Smooth muscle cell (in vitro differentiated cells): ENCODE results near the gene LRRC15. TPM values are rescaled to one million over a fixed set of nuclear protein-coding genes. Genes with fewer than 3 reads are reported as not detected.

ENCODE experiments used
- DNase-seq: peaks from one replicate; lab custom pipeline; 2025; ENCODE audit not compliant: unreplicated experiment; lab: John Stamatoyannopoulos, UW
- H2AFZ ChIP-seq: fragments of 200-600 bp; sonication (generic); 2 replicates; pipeline ENCODE4 v1.6.0; 2016; ENCODE audit warnings: antibody characterized with exemption, low read depth, mild to moderate bottlenecking
- H3F3A ChIP-seq: fragments of 200-600 bp; sonication (generic); 2 replicates; pipeline ENCODE4 v1.6.0; 2017; ENCODE audit warnings: antibody characterized with exemption, low read depth
- H3K27ac ChIP-seq: fragments of 200-600 bp; sonication (generic); 2 replicates; pipeline ENCODE4 v1.5.1; 2016; ENCODE audit warnings: low read depth, mild to moderate bottlenecking
- H3K27me3 ChIP-seq: fragments of 200-600 bp; sonication (generic); 2 replicates; pipeline ENCODE4 v1.6.1; 2016; ENCODE audit warnings: low read depth, mild to moderate bottlenecking
- H3K36me3 ChIP-seq: fragments of 200-600 bp; sonication (generic); 2 replicates; pipeline ENCODE4 v1.5.1; 2016; ENCODE audit warnings: low read depth
- H3K4me1 ChIP-seq: fragments of 200-600 bp; sonication (generic); 2 replicates; pipeline ENCODE4 v1.5.1; 2016; ENCODE audit warnings: low read depth
- H3K4me2 ChIP-seq: fragments of 200-600 bp; sonication (generic); 2 replicates; pipeline ENCODE4 v1.6.0; 2016; ENCODE audit warnings: mild to moderate bottlenecking
- H3K4me3 ChIP-seq: fragments of 200-600 bp; sonication (generic); 2 replicates; pipeline ENCODE4 v1.5.1; 2016; ENCODE audit warnings: mild to moderate bottlenecking
- H3K79me2 ChIP-seq: fragments of 200-600 bp; sonication (generic); 2 replicates; pipeline ENCODE4 v1.6.0; 2016; ENCODE audit warnings: low read depth, mild to moderate bottlenecking
- H3K9ac ChIP-seq: fragments of 200-600 bp; sonication (generic); 2 replicates; pipeline ENCODE4 v1.6.0; 2016; ENCODE audit warnings: low read depth
- H3K9me3 ChIP-seq: fragments of 200-600 bp; sonication (generic); replicated peaks from 2 replicates; pipeline ENCODE4 v1.5.1; 2016; ENCODE audit warnings: low read depth
- H4K20me1 ChIP-seq: fragments of 200-600 bp; sonication (generic); 2 replicates; pipeline ENCODE4 v1.6.0; 2016; ENCODE audit warnings: low read depth
- WGBS: methylation state at CpG from one replicate; pipeline ENCODE4 v1.1.7; 2016; ENCODE audit warnings: low lambda C conversion rate; 5-methylcytosine and 5-hydroxymethylcytosine counted together
- polyA plus RNA-seq: library from polyadenylated mRNA; unstranded; fragments of >200 nt; fragmentation: Nextera tagmentation; extraction: Ambion mirVana; gene quantifications from 2 replicates; pipeline ENCODE4 v1.2.1, GENCODE V29; 2016
- total RNA-seq: library from RNA; depleted of rRNA; stranded (reverse); fragments of >200 nt; gene quantifications from 2 replicates; pipeline ENCODE4 v1.2.3, GENCODE V29; 2014
- TF ChIP-seq, protein P1 (sequence below): fragments of 200-600 bp; sonication (generic); IDR thresholded peaks from 2 replicates; pipeline ENCODE4 v1.5.1; 2017; ENCODE audit warnings: borderline replicate concordance, mild to moderate bottlenecking, antibody characterized with exemption; ENCODE audit not compliant: insufficient read depth, poor library complexity, severe bottlenecking

The LRRC15 gene
- total and polyA plus RNA-seq, 2 experiments from 2014 or later, result 4.7 to 4.9 TPM

DNA sequence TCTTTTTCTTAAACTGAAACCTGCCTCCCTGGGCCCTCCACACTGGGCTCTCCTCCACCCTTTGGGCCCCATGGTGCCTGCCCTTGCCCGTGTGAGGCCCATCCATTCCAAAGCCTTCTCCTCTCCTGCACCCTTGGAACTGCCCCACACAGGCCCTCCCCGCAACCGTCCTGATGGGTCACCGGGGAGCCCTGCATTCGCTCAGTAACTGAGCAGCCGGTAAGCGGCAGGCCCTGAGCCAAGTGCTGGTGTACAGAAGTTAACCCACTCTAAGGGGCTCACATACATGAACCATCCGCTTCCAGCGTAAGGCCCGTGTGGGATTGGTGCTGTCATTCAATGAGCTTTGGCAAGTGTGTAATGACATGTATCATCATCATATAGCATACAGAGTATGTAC is 5.4 kb upstream of the LRRC15 start:
- no peaks in the 10 kb centered on the region for H3K79me2 ChIP-seq
- no peaks in the 10 kb centered on the region for H3K27me3 ChIP-seq
- H3K4me2 ChIP-seq, result no peak overlapping the region
- peaks cover 8% of the 10 kb centered on the region for H3K4me1 ChIP-seq
- no peak overlapping the region for H2AFZ ChIP-seq
- TF ChIP-seq, protein P1, sequence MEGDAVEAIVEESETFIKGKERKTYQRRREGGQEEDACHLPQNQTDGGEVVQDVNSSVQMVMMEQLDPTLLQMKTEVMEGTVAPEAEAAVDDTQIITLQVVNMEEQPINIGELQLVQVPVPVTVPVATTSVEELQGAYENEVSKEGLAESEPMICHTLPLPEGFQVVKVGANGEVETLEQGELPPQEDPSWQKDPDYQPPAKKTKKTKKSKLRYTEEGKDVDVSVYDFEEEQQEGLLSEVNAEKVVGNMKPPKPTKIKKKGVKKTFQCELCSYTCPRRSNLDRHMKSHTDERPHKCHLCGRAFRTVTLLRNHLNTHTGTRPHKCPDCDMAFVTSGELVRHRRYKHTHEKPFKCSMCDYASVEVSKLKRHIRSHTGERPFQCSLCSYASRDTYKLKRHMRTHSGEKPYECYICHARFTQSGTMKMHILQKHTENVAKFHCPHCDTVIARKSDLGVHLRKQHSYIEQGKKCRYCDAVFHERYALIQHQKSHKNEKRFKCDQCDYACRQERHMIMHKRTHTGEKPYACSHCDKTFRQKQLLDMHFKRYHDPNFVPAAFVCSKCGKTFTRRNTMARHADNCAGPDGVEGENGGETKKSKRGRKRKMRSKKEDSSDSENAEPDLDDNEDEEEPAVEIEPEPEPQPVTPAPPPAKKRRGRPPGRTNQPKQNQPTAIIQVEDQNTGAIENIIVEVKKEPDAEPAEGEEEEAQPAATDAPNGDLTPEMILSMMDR, result no peak
- DNase-seq, result no peak
- H3K4me3 ChIP-seq, result no peak overlapping the region
- no peak overlapping the region for H3K27ac ChIP-seq
- H3F3A ChIP-seq, result no peaks in the 10 kb centered on the region
- H3K9ac ChIP-seq, result no peak overlapping the region
- H3K36me3 ChIP-seq, result no peaks in the 10 kb centered on the region
- 92% methylated on average over 10 of the region's 10 CpGs for WGBS
- no peaks in the 10 kb centered on the region for H3K9me3 ChIP-seq
- no peaks in the 10 kb centered on the region for H4K20me1 ChIP-seq

DNA sequence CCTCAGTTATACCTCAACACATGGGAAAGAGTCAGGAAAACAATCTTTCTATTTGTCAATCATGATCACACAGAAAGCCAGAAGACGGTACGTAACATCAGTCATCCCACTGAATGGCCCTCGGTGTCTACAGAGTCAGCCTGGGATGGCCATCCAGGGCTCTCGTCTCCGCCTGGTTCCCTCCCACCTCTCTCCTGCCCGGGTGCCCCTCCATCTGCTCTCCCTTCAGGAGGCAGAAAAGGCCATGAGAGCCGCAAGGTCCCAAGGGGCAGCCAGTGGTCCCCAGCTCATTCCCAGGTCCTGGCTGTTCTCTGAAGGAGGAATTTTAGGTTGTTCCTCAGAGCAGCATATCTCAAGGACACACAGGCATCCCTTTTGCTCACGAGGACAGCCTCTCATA is 4.4 kb upstream of the LRRC15 start:
- no peaks in the 10 kb centered on the region for H3F3A ChIP-seq
- H4K20me1 ChIP-seq, result no peaks in the 10 kb centered on the region
- no peaks in the 10 kb centered on the region for H3K79me2 ChIP-seq
- no peak for DNase-seq
- no peaks in the 10 kb centered on the region for H3K36me3 ChIP-seq
- no peak overlapping the region for H3K27ac ChIP-seq
- no peak overlapping the region for H2AFZ ChIP-seq
- H3K4me3 ChIP-seq, result no peak overlapping the region
- TF ChIP-seq, protein P1, result no peak
- H3K9ac ChIP-seq, result no peak overlapping the region
- 88% methylated on average over 8 of the region's 8 CpGs for WGBS
- peaks cover 18% of the 10 kb centered on the region for H3K4me1 ChIP-seq
- H3K9me3 ChIP-seq, result no peaks in the 10 kb centered on the region
- no peaks in the 10 kb centered on the region for H3K27me3 ChIP-seq
- H3K4me2 ChIP-seq, result no peak overlapping the region

DNA sequence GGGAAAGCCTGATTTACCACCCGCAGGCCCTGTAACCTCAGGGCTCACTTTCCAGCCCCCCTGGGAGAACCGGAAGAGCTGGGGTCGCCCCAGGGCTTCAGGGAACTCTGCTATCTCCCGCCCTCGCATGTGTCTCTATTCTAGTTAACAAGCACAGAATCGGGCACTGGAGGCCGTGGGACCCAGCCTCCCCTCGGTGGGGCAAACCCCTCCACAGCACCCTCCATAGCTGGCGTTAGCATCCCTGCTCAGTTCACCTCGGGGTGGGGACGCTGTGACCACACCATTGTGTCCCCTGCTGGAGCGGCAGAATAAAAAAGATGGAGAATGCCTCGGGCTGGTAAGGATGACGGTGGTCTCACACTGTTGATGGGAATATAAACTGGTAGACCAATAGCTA is 3.5 kb upstream of the LRRC15 start:
- Histone ChIP-seq H2AFZ (no peak overlapping the region), H3K4me1 (peaks cover 26% of the 10 kb centered on the region), H3K27me3 (no peaks in the 10 kb centered on the region), H3K79me2 (no peaks in the 10 kb centered on the region), H3K27ac (no peak overlapping the region), H3K9me3 (no peaks in the 10 kb centered on the region), H3K9ac (no peak overlapping the region), H3K36me3 (no peaks in the 10 kb centered on the region), H4K20me1 (no peaks in the 10 kb centered on the region), H3K4me2 (no peak overlapping the region), H3F3A (no peaks in the 10 kb centered on the region), H3K4me3 (no peak overlapping the region)
- TF ChIP-seq, protein P1, result no peak
- no peak for DNase-seq
- 95% methylated on average over 14 of the region's 14 CpGs for WGBS

DNA sequence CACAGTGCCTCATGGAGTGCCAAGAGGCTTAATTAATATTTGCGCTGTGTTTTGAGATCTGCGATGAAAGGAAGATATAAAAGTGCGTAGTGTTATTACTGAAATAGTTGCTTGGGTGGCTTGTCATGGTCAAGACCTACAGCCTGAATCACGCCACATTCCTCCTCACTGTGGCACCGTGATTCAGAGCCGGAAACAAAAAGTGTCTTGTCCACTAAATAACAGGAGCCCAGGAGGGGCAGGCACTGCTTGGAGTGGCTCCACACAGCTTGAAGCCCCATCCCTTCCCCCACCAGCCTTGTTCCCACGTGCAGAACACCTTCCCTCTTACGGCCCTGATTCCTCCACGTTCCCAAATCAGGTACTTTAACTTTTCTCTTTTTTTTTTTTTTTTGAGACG is 1.2 kb upstream of the LRRC15 start:
- TF ChIP-seq, protein P1, result no peak
- peaks cover 22% of the 10 kb centered on the region for H3K4me1 ChIP-seq
- H4K20me1 ChIP-seq, result no peaks in the 10 kb centered on the region
- no peak for DNase-seq
- H2AFZ ChIP-seq, result no peak overlapping the region
- no peak overlapping the region for H3K9ac ChIP-seq
- H3K27ac ChIP-seq, result no peak overlapping the region
- no peaks in the 10 kb centered on the region for H3K27me3 ChIP-seq
- no peak overlapping the region for H3K4me2 ChIP-seq
- H3K4me3 ChIP-seq, result no peak overlapping the region
- no peaks in the 10 kb centered on the region for H3K9me3 ChIP-seq
- no peaks in the 10 kb centered on the region for H3K36me3 ChIP-seq
- no peaks in the 10 kb centered on the region for H3K79me2 ChIP-seq
- no peaks in the 10 kb centered on the region for H3F3A ChIP-seq
- WGBS, result 82% methylated on average over 10 of the region's 10 CpGs
